Adrenal gland (tissue), 5 donors: Measurements from ENCODE around the gene CDK14.

Experiments
- POLR2A ChIP-seq, 2 donors: fragments of 450-650 bp; IDR thresholded peaks; one replicate each; pipeline ENCODE4 v1.6.1; 2017; ENCODE audit warnings: antibody characterized with exemption in 2 of 2, mild to moderate bottlenecking in 2 of 2, moderate library complexity in 1 of 2
- TF ChIP-seq, protein P1 (sequence below), 6 experiments: fragments of 450-650 bp in 4 of 6; fragments of 200-600 bp in 2 of 6; sonication (generic) in 1 of 6; IDR thresholded peaks; 1 replicate in 5 of 6; 2 replicates in 1 of 6; pipeline versions ENCODE4 v1.5.1 to v1.8.0; 2016 to 2021; ENCODE audit warnings: antibody characterized with exemption in 6 of 6, mild to moderate bottlenecking in 2 of 6, moderate library complexity in 1 of 6
- donor health status: DM: no; HTN: no; CAD: no.

DNA sequence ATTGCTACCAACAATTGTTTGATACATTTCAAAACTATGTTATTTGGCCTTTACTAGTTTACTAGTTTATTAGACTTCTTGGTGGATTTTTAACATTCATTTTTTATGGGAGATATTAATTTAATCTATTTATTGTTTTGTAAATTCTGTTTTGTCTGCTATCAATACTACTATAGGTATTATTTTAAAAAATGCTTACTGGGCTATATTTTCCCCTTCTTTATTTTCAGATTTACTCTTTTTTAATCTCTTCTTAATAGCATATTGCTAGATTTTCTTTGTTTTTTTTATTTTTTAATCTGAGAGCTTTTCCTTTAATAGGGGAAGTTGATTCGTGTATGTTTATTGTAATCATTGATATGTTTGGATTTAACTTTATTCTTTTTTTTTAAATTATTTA is 147.5 kb downstream of the CDK14 start:
- TF ChIP-seq, protein P1, sequence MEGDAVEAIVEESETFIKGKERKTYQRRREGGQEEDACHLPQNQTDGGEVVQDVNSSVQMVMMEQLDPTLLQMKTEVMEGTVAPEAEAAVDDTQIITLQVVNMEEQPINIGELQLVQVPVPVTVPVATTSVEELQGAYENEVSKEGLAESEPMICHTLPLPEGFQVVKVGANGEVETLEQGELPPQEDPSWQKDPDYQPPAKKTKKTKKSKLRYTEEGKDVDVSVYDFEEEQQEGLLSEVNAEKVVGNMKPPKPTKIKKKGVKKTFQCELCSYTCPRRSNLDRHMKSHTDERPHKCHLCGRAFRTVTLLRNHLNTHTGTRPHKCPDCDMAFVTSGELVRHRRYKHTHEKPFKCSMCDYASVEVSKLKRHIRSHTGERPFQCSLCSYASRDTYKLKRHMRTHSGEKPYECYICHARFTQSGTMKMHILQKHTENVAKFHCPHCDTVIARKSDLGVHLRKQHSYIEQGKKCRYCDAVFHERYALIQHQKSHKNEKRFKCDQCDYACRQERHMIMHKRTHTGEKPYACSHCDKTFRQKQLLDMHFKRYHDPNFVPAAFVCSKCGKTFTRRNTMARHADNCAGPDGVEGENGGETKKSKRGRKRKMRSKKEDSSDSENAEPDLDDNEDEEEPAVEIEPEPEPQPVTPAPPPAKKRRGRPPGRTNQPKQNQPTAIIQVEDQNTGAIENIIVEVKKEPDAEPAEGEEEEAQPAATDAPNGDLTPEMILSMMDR (IDR thresholded peaks at IDR 0.05) = no peak
- no peak for TF ChIP-seq POLR2A (IDR thresholded peaks at IDR 0.05)
